Natural killer cell (primary cell): Measurements from ENCODE around the gene PARVB. TPM values are rescaled to one million over a fixed set of nuclear protein-coding genes. Genes with fewer than 3 reads are reported as not detected.

Experiments
- ATAC-seq, 3 donors: fragments of 150-1000 bp in 2 of 3; fragments of 200-7000 bp in 1 of 3; cut with Tn5 transposase; 1 replicate in 1 of 3; 2 replicates in 2 of 3; pipeline ENCODE4 v1.10.0; 2021; ENCODE audit warnings: mild to moderate bottlenecking in 2 of 3, moderate library complexity in 2 of 3
- DNase-seq, 2 donors: peaks; one replicate each; pipeline versions ENCODE4 v3.0.0 to v3.0.0-alpha.2; 2013 to 2021; ENCODE audit warnings: mixed read lengths in 1 of 2
- H3K27ac ChIP-seq: one replicate; pipeline ENCODE4 v1.5.1; 2013; ENCODE audit warnings: mild to moderate bottlenecking, low read length
- H3K27me3 ChIP-seq: one replicate; pipeline ENCODE4 v1.6.1; 2013; ENCODE audit warnings: low read length; ENCODE audit not compliant: control insufficient read depth, insufficient read depth
- H3K36me3 ChIP-seq: one replicate; pipeline ENCODE4 v1.6.1; 2013; ENCODE audit warnings: low read length; ENCODE audit not compliant: control insufficient read depth, insufficient read depth
- H3K4me1 ChIP-seq: one replicate; pipeline ENCODE4 v1.6.1; 2013; ENCODE audit warnings: low read length; ENCODE audit not compliant: control insufficient read depth, insufficient read depth
- H3K4me3 ChIP-seq: one replicate; pipeline ENCODE4 v1.5.1; 2013; ENCODE audit warnings: low read length
- H3K9me3 ChIP-seq: one replicate; pipeline ENCODE4 v1.6.1; 2013; ENCODE audit warnings: low read length; ENCODE audit not compliant: control insufficient read depth, insufficient read depth
- H3K27ac Mint-ChIP-seq, 2 donors: one replicate each; pipeline ENCODE4 v1.8.0; 2022; ENCODE audit warnings: mild to moderate bottlenecking in 2 of 2, mixed read lengths in 2 of 2, moderate library complexity in 1 of 2
- H3K27me3 Mint-ChIP-seq, 2 donors: one replicate each; pipeline ENCODE4 v1.8.0; 2022; ENCODE audit warnings: low read depth in 2 of 2, mixed read lengths in 2 of 2
- H3K36me3 Mint-ChIP-seq: one replicate; pipeline ENCODE4 v1.8.0; 2022; ENCODE audit warnings: mixed read lengths
- H3K4me1 Mint-ChIP-seq, 2 donors: one replicate each; pipeline ENCODE4 v1.8.0; 2022; ENCODE audit warnings: mixed read lengths in 2 of 2
- H3K4me3 Mint-ChIP-seq: one replicate; pipeline ENCODE4 v1.8.0; 2022; ENCODE audit warnings: mild to moderate bottlenecking, moderate library complexity, mixed read lengths
- H3K9me3 Mint-ChIP-seq, 2 donors: one replicate each; pipeline ENCODE4 v1.8.0; 2022; ENCODE audit warnings: mixed read lengths in 2 of 2
- CTCF ChIP-seq: fragments of 200-600 bp; IDR thresholded peaks from one replicate; pipeline ENCODE4 v1.8.0; 2022; ENCODE audit warnings: antibody characterized with exemption
- WGBS: methylation state at CpG from one replicate; pipeline ENCODE4 v1.1.7; 2013; ENCODE audit warnings: missing lambda C conversion rate; ENCODE audit not compliant: insufficient coverage; 5-methylcytosine and 5-hydroxymethylcytosine counted together
- intact Hi-C: fragments of 100-400 bp; cut with micrococcal nuclease; formaldehyde crosslinking; loops from one replicate; pipeline ENCODE4 v1.14.2; 2022
- total RNA-seq, 4 donors: library from RNA; stranded (reverse); fragments of 120-200 nt in 1 of 4; gene quantifications; one replicate each; pipeline versions ENCODE4 v1.2.3 to v1.2.4, GENCODE V29; 2013 to 2022

PARVB gene
- total RNA-seq, 3 donors from 2014 or later (not counting 1 experiment from before 2014, with no cell fraction given): 2.9 to 12.5 (median 8.1) TPM

GRCh38 chr22:44183287-44183588 lies 159.1 kb downstream of the PARVB start:
- Mint-ChIP-seq H3K4me1 (peaks cover 32 to 48% of the 10 kb centered on the region in 2 donors), H3K4me3 (peak overlapping the region; percentile 90), H3K9me3 (no peaks in the 10 kb centered on the region), H3K36me3 (no peaks in the 10 kb centered on the region), H3K27ac (peak overlapping the region; percentile 91), H3K27me3 (no peaks in the 10 kb centered on the region)
- intact Hi-C loops: loop anchor here (5.0 kb wide), 1 partner anchor 371 kb away; the partner anchor contains the start of gene EFCAB6
- peak overlapping the region; percentile 80 for H3K4me3 ChIP-seq
- H3K4me1 ChIP-seq: peaks cover 35% of the 10 kb centered on the region
- peaks cover 12% of the 10 kb centered on the region for H3K36me3 ChIP-seq
- DNase-seq (no peak), ATAC-seq (no peak)
- peak overlapping the region; percentile 71 for H3K27ac ChIP-seq
- H3K27me3 ChIP-seq: no peaks in the 10 kb centered on the region
- WGBS: 74% methylated on average over 8 of the region's 8 CpGs
- no peak for TF ChIP-seq CTCF
- H3K9me3 ChIP-seq: no peaks in the 10 kb centered on the region

- Mint-ChIP-seq H3K27me3 (no peaks in the 10 kb centered on the region), H3K4me1 (peaks cover 32 to 48% of the 10 kb centered on the region in 2 donors)
Observed at GRCh38 chr22:44184006-44184405, 159.9 kb downstream of the PARVB start.

GRCh38 chr22:44185237-44186120 lies 161.4 kb downstream of the PARVB start:
- Mint-ChIP-seq H3K36me3 (no peaks in the 10 kb centered on the region), H3K4me1 (peaks cover 30 to 52% of the 10 kb centered on the region in 2 donors), H3K27ac (peak overlapping the region; percentile 29 to 77), H3K9me3 (no peaks in the 10 kb centered on the region), H3K27me3 (no peaks in the 10 kb centered on the region), H3K4me3 (no peak overlapping the region)
- intact Hi-C loops: no loop called here
- ATAC-seq: no peak
- peaks cover 12% of the 10 kb centered on the region for H3K36me3 ChIP-seq
- no peaks in the 10 kb centered on the region for H3K9me3 ChIP-seq
- TF ChIP-seq CTCF: no peak
- H3K4me1 ChIP-seq: peaks cover 30% of the 10 kb centered on the region
- WGBS: 94% methylated on average over 16 of the region's 16 CpGs
- no peaks in the 10 kb centered on the region for H3K27me3 ChIP-seq
- H3K4me3 ChIP-seq: no peak overlapping the region
- H3K27ac ChIP-seq: no peak overlapping the region
- no peak for DNase-seq

More at GRCh38 chr22:44184006-44184405, 159.9 kb downstream of the PARVB start:
- no peak overlapping the region for H3K27ac ChIP-seq
- peak overlapping the region; percentile 91 for H3K27ac Mint-ChIP-seq
- no peaks in the 10 kb centered on the region for H3K9me3 ChIP-seq
- intact Hi-C loops: loop anchor here (5.0 kb wide), 1 partner anchor 372 kb away; the partner anchor contains the start of gene EFCAB6
- H3K27me3 ChIP-seq: no peaks in the 10 kb centered on the region
- WGBS: 100% methylated on average over 2 of the region's 4 CpGs
- H3K4me1 ChIP-seq: peaks cover 35% of the 10 kb centered on the region
- no peak overlapping the region for H3K4me3 ChIP-seq
- no peaks in the 10 kb centered on the region for H3K9me3 Mint-ChIP-seq
- no peak overlapping the region for H3K4me3 Mint-ChIP-seq
- no peak for TF ChIP-seq CTCF
- peaks cover 12% of the 10 kb centered on the region for H3K36me3 ChIP-seq
- DNase-seq (no peak), ATAC-seq (no peak)
- no peaks in the 10 kb centered on the region for H3K36me3 Mint-ChIP-seq
